CD4-positive, alpha-beta T cell treated with Interferon gamma for 1 hour (primary cell): ENCODE results near the gene KRT15.
A peak's percentile ranks its signal among the peaks of the same experiment; 100 is the strongest.

ENCODE experiments used
- DNase-seq: peaks from one replicate; pipeline ENCODE4 v3.0.0-alpha.2; 2020

KRT15 gene

DNA sequence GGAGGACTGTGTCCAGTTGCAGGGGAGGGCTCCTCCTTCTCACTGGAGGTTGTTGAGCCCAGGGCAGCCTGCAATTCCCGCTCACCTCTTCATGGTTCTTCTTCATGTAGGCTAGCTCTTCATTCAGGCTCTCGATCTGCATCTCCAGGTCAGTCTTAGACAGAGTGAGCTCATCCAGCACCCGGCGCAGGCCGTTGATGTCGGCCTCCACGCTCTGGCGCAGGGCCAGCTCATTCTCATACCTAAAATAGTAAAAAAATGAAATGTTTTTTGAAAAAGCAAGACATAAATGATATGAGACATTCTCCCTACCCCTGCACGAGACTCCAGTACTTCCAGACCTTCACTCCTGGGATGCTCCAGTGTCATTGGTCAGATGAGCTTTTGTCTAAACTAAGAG, 15.5 kb downstream of the KRT15 start:
- DNase-seq, result no peak

DNA sequence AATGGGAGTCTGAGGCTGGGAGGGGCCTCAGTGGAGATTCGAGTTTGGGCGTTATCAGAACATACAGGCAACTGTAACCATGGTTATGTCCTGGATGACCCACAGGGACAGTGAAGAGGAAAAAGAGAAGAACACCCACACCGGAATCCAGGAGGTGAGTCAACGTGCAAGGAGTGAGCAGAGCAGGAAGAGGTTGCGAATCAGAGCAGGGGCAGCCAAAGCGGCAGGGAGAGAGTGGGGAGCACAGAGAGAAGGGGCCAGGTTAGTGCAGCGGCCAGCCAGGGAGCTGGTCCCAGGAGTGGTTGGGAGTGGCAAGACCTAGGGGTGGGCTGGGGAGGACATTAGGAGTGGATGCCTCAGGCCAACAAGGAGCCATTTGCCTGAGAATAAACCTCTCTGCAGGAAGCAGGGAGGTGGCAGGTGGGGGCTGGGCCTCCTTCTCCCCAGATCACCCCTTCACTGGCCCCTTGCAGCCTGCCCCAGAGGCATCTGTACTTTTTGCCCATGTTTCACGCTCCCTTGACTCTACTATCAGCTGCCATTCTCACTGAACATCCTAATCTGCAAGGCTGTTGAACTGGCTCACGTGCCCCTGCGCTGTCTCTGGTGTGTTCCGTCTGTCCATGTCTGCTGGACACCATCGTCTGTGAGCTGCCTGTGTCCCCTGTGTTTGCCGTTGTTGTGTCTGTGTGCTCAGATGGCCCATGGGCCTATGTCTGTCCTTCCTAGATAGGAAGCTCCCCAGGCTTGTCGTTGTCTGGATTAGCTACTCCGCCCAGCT, 18.4 kb downstream of the KRT15 start:
- DNase-seq, result peak; percentile 8

DNA sequence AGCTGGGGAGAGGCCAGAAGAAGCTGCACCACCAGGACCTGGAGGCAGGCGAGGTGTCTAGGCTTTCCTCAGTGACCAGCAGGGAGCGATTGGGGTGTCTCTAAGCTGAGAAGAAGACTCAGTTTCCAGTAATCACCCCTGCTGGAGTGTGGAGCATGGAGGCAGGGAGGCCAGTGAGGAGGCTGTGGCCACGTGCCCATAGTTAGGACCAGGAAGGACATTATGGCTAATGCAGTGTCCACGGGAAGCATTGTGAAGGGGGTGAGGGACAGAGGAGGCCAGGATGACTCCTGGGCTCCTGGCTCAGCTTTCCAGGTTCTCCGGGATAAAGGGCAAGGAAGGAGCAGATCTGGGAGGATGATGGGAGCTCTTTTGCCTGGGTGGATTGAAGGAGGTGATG, 19.0 kb downstream of the KRT15 start:
- DNase-seq, result no peak

DNA sequence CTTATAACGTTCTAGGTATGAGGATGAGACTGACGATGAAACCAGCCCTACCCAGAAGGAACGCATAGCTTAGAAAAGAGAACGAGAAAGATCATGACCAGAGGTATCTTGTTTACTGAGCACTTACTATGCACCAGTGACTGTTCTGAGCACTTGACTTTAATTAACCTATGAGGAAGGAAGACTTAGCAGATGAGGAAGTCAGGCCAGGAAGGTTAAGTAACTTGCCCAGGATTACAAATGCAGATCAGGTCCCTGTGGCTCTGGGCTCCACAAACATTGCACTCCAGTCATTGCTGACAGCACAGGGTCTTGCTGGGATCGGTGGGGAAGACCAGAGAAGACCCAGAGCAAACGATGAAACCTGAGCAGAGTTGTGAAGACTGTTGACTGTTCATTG, 20.4 kb downstream of the KRT15 start:
- DNase-seq, result peak; percentile 26

DNA sequence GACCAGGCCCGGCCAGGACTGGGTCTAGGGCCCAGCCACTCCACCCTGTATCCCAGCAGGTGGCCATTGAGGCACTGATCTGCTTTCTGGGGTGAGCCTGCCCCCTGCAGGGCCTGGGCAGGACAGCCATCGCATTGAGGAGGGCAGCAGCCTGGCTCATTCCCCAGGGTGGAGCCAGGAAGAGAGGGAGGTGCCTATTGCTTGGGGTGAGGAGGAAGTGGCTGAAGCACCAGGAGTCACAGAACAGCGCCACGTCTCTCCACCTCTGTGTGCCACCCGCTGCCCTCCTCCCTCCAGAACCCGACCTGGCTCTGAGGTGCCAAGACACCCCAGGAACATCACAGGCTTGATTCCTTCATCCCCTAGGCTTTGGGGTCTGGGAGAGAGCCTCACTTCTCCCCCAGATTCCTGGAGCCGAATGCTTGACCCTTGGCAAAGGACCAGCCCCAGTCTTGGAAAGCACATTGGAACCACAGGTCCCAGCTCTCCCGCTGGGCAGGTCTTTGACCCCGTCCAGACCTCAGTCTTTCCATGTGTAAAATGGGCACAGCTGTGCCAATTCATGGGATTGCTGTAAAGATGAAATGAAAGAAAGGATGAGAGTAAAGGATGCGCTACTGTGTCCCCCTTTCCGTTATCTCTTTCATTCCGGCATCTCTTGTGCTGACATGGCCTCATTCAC, 21.7 kb downstream of the KRT15 start:
- peak; percentile 77 for DNase-seq

DNA sequence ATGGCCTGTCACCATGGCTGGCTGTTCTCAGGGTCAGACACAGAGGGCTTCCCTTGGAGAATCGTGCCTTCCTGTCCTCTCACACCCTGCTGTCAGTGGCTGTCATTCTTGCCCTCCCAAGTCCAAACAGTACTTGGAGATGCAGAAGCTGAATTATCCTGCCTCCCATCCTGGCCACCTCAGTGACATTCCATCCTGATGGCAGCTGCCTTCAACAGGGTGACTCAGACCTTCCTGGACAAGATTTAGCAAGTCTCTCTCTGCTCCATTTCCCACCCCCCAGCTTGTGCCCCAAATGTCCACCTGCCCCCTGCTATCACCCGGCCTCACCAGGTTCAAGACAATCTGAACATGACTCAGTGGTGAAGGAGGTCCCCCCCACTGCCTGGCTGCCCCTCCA, 24.2 kb downstream of the KRT15 start:
- no peak for DNase-seq

DNA sequence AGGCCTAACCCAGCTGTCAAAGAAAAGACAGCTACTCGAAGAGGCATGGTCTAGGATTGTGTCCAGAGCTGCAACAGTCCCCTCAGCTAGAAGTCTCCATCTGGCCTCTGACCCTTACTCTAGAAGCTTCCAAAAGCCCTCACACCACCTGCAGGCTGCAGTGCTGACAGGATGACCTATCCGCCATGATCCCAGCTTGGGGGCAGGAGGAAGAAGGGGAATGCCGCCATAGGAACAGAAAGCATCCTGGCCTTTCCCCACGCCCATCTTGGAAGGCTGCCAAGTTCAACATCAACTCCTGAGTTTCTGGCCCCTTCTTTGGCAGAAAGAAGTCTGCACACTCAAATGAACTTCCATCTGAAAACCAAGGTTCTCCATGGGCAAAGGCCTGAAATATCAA, 25.9 kb downstream of the KRT15 start:
- no peak for DNase-seq

DNA sequence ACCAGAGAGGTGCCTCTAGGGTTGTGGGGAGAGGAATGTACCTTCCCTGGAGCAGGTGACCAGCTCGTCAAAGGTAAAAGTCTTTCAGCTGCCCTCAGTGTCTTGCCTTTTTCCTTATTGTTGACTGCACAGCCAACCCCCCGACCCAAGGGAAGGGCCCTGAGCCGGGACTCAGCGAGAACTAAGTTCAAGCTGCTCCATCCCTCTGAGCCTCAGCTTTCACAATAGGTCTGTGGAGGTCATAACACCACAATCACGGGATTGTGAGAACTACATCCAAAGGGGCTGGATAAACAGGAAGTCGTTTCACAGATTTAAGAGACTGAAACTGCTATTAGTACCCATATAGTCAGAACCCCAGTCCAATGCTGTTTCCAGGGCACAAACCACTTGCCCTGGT, 26.3 kb downstream of the KRT15 start:
- DNase-seq, result no peak

DNA sequence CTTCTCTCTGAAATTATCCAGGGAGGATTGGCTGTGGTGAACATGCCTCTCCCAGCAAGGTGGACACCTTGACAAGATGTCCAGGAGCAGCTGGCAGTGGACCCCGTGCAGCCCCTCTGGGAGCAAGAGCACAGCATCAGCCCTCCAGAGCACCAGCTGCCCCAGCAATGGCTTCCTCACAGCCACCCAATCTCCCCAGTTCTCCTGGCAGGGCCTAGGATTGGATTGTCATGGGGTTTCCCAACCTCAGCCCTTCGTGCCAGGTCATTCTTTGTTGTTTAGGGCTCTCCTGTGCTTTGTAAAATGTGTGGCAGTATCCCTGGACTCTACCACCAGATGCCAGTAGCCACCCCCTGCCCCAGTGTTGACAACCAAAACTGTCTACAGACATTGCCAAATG, 27.2 kb downstream of the KRT15 start:
- no peak for DNase-seq

DNA sequence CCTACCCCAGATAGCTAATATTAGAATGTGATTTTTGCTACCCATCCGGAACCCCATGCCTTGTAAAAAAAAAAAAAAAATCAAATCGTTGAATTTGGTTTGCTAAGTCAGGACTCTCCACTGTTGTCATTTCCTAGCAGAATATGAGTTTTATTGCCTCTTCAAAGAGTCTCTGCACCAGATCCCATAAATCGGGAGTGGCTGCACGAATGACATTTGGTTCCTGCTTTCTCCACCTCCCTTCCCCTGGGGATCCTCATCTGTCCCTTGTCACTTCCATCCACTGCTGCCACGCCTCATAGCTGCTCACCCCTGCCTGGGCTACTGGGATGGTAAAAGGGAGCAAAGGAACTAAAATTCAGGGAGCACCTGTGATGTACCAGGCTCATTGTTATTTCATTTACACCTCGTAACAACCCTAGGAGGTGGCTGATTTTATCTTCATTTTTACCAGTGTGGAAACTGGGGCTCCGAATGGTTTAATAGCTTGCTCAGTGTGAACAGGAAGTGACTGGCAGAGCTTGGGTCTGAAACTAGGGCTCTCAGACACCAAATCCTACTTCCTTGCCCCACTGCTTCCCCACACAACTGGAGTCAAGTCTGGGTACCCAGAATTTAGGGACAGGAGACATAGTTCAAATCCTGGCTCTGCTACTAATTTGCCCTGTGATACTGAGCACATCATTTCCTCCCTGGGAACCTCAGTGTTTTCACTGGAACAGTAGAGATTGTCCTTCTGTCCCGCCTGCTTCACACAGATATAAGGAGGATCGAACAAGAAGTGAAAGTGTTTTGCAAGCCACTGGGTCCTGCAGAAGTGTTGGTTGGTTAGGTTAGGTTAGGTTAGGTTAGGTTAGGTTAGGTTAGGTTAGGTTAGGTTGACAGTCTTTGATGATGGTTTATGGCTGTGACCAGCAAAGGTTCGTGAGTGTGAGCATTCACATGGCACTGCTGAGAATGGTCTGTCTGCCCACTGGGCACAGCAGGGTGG, 28.4 kb downstream of the KRT15 start:
- no peak for DNase-seq

DNA sequence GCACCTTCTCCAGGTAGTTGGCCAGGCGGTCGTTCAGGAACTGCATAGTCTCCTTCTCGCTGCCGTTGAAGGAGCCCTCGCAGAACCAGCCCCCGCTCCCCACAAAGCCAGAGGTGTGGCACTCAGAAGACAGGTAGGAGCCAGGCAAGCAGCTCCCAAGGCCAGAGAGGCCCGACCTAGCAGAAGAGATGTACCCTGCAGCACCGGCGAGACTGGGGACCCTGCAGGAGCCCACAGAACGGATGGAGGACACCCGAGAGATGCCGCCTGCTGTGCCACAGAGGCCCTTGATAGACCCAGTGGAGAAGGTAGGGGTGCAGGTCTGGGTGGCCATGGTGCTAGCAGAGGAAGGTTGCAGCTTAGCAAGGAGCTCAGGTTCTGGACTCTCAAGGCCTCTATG, 29.2 kb downstream of the KRT15 start, which contains the start of gene KRT36:
Gene KRT36, minus strand, starts transcription at position 380 of the 400 bp plus-strand sequence. Its CDS starts 46 bp downstream, at position 334.
- DNase-seq, result no peak

DNA sequence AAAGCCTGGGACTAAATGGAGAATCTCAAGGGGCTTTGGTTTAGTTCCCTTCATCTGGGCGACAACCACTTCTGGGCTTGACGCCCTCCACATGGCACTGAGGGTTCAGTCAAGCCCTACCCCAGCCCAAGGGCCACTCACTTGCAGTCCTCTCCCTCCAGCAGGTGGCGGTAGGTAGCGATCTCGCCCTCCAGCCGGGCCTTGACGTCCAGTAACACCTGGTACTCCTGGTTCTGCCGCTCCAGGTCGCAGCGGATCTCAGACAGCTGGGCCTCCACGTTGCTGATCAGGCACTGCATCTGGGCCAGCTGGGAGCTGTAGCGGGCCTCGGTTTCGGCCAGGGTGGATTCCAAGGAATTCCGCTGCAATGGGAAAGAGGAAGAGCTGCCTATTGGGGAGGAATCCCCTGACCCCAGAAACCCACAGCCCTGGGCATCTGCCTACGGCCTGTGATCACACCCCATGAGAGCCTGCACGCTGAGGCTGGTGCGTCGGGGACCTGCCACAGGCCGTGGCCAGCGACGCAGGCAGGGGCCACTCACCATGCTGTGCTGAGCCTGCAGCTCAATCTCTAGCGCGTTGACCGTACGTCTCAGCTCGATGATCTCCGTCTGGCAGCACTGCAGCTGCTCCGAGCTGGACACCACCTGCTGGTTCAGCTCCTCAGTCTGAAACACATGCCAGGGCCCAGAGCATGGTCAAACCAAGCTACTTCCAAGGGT, 31.7 kb downstream of the KRT15 start:
- peak; percentile 15 for DNase-seq

DNA sequence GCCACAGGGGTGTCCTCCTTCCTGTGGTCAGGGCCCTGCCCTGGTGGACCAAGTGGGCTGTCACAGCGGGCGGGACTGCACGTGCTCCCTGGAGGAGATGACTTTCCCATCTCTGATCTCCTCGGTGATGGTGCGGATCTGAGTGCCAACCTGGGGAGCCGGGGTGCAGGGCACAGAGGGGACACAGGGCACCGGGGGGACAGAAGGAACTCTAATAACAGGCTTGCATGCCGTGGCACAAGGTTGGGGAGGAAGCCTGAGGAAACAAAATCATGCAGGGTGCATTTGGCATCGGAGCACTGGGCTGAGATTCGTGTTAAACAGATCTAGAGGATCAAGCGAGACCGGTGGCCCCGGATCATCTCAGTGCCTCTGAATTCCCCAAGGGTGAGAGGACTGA, 32.4 kb downstream of the KRT15 start:
- no peak for DNase-seq

DNA sequence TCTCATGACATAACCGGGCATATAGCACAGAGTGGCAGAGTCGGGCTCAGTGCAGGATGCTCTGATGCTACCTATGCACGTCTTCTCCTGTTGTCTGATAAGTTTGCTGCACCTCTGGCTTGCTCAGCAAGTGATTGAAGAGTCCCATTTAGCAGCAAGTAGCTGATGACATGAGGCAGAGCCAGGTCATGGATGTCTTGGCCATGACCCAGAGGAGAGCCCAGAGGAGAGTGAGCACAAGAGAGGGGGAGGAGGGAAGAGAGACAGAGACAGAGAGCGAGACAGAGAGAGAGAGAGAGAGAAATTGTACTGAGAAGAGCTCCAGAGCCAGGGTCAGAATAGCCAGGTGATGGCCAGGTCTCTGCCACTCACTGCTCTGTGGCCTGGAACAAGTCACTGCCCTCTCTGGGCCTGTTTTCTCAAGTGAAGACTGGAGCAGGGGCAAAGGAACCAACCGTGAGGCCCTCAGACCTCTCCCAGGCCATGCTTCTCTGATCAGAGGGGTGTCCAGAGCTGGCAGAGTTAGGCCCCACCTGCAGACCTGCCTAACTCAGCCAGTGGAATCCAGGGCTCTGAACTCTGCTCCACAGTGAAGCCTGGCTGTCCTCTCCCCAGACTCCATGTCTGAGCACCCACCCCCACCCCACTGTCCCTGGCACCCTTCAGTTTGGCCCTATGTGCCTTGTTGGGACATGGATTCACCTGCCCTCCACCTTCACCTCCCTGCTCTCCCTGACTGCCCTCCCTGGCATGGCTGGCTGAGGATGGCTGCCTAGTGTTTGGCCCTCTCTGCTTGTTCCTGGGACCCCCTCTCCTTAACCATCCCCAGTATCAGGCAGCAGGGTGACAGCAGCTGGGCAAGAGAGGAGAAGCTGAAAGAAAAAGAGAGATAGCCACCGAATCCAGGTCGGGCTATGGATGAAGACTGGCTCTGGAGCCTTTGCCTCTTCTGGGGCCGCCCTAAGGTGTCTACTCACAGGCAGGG, 33.5 kb downstream of the KRT15 start:
- DNase-seq, result no peak

DNA sequence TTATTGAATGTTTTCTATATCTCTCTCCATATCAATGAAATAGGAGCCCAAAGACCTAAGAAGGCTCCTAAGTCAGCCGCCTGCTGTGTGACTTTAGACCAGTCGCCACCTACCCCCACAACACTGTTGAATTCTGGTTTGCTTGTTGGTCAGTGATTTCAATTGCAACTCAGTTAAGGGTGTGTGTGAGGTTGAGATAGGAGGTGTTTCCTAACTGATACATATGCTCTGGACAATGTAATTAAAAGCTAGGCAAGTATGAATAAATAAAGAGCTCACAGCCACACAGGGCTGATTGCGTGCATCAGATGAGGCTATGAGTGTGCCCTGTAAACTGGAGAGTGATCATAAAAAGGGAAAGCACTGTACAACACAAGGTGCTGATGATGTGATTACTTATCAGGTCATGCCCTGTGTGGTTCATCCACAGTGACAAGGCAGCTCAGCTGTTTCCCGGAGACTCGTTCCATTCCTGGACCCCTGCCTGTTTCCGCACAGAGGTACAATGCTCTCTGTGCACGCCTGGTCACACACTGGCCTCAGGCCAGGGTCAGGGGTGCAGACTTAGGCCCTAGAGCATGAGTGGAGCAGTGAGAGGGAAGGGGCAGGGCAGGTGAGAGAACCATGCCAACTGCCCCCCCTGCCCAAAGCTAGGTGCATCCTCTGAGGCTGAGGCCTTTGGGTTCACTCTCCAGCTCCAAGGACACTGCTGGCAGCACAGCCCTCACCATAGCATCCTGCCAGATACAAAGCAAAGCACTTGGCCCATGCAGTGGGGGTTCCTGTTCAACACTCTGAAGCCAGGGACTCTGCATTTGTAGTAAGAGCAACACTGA, 34.5 kb downstream of the KRT15 start:
- DNase-seq, result no peak

DNA sequence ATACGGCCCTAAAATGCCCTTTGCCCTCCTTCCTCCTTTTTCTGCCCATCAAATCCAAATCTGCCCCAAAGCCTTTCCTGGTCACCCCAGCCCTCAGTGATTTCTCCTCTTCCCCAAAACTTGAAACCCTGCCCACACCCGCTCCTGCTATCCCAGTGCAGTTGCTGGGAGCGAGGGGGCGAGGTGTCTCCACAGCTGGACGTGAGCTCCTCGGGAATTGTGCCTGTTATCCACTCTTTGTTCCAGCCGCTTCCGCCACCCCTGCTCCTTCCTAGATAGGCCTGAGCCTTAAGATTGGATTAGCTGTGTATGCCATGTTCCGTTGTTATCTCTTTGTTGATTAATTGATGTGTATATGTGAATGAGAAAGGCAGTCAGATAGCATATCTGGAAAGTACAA, 35.2 kb downstream of the KRT15 start:
- no peak for DNase-seq

DNA sequence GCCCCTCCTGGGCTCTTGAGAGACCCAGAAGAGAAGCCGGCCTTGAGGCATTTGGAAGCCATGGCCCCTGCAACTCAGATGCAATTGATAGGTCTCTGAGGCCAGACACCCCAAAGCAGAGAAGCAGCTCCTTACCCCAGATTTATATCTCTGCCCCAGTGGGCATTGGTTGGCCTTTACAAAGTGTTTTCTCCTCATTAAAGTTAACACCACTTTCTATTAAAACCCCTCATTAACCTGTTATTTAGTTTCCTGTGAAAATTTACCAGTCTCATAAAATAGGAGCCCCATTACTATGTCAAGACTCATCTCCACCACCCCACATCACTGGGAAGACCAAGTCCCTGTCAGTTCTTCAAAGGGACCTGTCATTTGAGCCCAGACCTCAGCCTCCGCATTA, 37.7 kb downstream of the KRT15 start, which contains the start of gene KRT35:
Gene KRT35, minus strand, starts transcription at position 116 of the 400 bp plus-strand sequence. Its CDS starts 54 bp downstream, at position 62.
- DNase-seq, result no peak

DNA sequence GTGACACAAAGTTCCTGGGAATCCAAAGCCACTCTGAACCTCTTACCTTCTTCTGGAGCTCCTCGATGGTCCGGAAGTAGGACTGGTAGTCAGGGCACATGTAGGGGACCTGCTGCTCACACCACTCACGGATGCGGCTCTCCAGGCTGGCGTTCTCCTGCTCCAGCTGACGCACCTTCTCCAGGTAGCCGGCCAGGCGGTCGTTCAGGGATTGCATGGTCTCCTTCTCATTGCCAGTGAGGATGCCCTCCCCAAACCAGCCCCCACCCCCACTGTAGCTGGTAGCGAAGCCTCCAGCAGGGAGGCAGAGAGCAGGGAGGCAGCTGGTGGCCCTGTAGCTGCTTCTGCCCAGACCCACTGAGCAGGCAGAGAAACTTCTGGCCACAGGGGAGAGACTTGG, 38.1 kb downstream of the KRT15 start:
- no peak for DNase-seq

DNA sequence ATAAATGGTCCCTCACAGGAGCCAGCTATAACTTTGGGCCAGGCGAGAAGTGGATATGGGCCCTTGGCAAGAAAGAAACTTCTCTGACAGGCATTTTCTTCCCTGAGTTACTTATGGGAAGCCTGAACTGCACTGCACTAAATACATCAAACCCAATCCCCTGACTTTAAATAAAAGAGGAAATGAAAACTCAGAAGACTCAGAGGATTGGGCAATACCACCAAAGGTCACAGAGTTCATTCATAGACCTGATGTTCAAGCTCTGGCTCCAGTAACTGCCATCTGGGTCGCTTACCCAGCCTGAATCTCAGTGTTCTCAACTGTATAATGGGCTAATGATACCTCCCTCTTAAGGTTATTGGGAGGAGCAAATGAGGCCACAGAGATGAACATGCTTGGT, 38.6 kb downstream of the KRT15 start:
- no peak for DNase-seq

DNA sequence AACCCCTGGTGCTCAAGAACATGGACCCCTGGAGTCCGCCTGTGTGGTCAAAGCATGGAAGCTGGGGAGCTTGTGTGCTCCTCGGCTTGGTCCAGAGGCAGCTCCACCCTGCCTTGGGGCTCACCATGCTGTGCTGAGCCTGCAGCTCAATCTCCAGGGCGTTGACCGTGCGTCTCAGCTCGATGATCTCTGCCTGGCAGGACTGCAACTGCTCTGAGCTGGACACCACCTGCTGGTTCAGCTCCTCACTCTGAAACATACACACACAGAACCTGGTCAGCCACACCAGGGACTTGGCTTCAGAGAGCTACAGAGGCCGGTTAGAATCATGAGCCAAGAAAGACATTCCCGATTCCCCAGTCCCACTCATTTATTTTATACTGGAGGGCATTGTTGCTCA, 40.5 kb downstream of the KRT15 start:
- DNase-seq, result no peak
